Subcutaneous abdominal adipose tissue (tissue), 5 donors: ENCODE measurements around the gene OLFML1.

ENCODE experiments used
- H3K27ac ChIP-seq: one replicate; pipeline ENCODE4 v1.7.0; 2013; ENCODE audit warnings: low read depth, mild to moderate bottlenecking, inconsistent platforms, low read length, moderate library complexity
- H3K27me3 ChIP-seq, 5 donors: one replicate each; pipeline ENCODE4 v1.7.0; 2013; ENCODE audit warnings: low read length in 5 of 5, inconsistent platforms in 1 of 5; ENCODE audit not compliant: control insufficient read depth in 5 of 5, insufficient read depth in 4 of 5
- H3K36me3 ChIP-seq, 5 donors: one replicate each; pipeline ENCODE4 v1.7.0; 2013; ENCODE audit warnings: low read length in 5 of 5; ENCODE audit not compliant: control insufficient read depth in 5 of 5, insufficient read depth in 5 of 5
- H3K4me1 ChIP-seq, 5 donors: one replicate each; pipeline ENCODE4 v1.7.0; 2013; ENCODE audit warnings: low read length in 5 of 5, mild to moderate bottlenecking in 3 of 5, moderate library complexity in 1 of 5; ENCODE audit not compliant: control insufficient read depth in 5 of 5, insufficient read depth in 5 of 5
- H3K4me3 ChIP-seq, 5 donors: one replicate each; pipeline ENCODE4 v1.7.0; 2013; ENCODE audit warnings: low read length in 5 of 5, low read depth in 1 of 5
- H3K9ac ChIP-seq, 5 donors: one replicate each; pipeline ENCODE4 v1.7.0; 2013; ENCODE audit warnings: low read length in 5 of 5, mild to moderate bottlenecking in 4 of 5, moderate library complexity in 3 of 5
- H3K9me3 ChIP-seq, 5 donors: one replicate each; pipeline ENCODE4 v1.7.0; 2013; ENCODE audit warnings: low read length in 5 of 5; ENCODE audit not compliant: control insufficient read depth in 5 of 5
- donor health status: healthy.
- donor health status: healthy.
- donor health status: healthy.
- donor health status: healthy.
- donor health status: healthy.

OLFML1 gene

GRCh38 chr11:7490054-7490453, 4.7 kb downstream of the OLFML1 start:
- H3K4me3 ChIP-seq: no peak overlapping the region
- H3K9ac ChIP-seq: no peak overlapping the region
- H3K36me3 ChIP-seq: peaks cover 0 to 7% (median 0%) of the 10 kb centered on the region in 5 donors
- no peaks in the 10 kb centered on the region for H3K27me3 ChIP-seq
- H3K9me3 ChIP-seq: no peaks in the 10 kb centered on the region
- no peak overlapping the region for H3K27ac ChIP-seq
- H3K4me1 ChIP-seq: peaks cover 0 to 16% (median 9%) of the 10 kb centered on the region in 5 donors

- Histone ChIP-seq H3K36me3 (peaks cover 0 to 7% (median 0%) of the 10 kb centered on the region in 5 donors), H3K9ac (no peak overlapping the region), H3K27ac (no peak overlapping the region), H3K4me3 (no peak overlapping the region), H3K27me3 (no peaks in the 10 kb centered on the region), H3K9me3 (no peaks in the 10 kb centered on the region), H3K4me1 (peaks cover 0 to 16% (median 7%) of the 10 kb centered on the region in 5 donors)
Observed at GRCh38 chr11:7490535-7490934, 5.2 kb downstream of the OLFML1 start.

DNA sequence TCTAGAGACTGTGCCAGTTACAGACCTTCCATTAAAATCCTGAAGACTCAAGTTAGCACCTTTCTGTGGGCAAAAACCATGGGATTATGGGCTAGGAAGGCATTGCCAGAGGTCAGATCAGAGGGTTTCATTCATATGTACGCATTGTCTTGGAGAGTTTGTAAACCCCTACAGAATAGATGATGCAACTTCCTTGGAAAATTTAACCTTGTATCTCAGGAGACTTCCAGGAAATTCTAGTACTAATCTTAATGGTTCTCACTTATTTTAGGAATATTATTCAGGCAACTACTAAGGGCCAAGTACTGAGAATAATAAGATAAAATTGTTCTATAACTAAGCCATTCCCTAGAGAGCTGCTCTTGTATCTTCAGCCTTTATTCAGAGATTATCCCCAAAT, 6.9 kb downstream of the OLFML1 start:
- no peak overlapping the region for H3K27ac ChIP-seq
- H3K36me3 ChIP-seq: peaks cover 0 to 9% (median 2%) of the 10 kb centered on the region in 5 donors
- no peaks in the 10 kb centered on the region for H3K9me3 ChIP-seq
- no peak overlapping the region for H3K4me3 ChIP-seq
- peaks cover 0 to 17% (median 6%) of the 10 kb centered on the region in 5 donors for H3K4me1 ChIP-seq
- H3K27me3 ChIP-seq: no peaks in the 10 kb centered on the region
- H3K9ac ChIP-seq: no peak overlapping the region

GRCh38 chr11:7493670-7494069, 8.4 kb downstream of the OLFML1 start:
- no peaks in the 10 kb centered on the region for H3K27me3 ChIP-seq
- H3K36me3 ChIP-seq: peaks cover 0 to 6% (median 2%) of the 10 kb centered on the region in 5 donors
- no peak overlapping the region for H3K4me3 ChIP-seq
- no peaks in the 10 kb centered on the region for H3K9me3 ChIP-seq
- no peak overlapping the region for H3K27ac ChIP-seq
- H3K4me1 ChIP-seq: peaks cover 0 to 17% (median 9%) of the 10 kb centered on the region in 5 donors
- no peak overlapping the region for H3K9ac ChIP-seq

DNA sequence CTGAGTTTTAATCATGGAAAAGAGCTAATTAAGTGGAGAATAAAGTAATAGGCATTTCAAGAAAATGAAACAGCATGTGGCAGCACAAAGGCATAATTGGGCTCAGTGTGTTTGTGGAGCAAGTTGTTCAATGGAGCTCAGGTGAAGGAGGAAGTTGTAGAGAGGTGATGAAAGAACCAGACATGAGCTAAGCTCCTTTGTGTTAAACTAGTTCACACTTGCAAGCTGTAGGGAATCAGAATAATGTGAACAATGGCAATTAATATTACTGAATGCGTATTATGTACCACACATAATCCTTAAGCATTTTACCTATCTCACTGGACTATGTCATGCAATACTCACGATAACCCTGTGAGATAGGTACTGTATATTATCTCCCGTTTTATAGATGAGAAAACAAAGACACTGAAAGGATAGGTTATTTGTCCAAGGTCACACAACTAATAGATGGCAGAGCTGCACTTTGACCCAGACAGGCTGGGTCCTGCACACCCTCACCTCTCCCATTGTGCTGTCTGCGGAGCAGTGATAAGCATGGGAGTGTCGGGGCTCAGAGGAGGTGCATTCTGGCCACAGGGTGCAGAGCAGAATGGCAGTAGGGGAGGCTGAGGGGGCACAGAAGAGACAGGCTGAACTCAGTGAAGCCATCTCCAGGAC, 8.9 kb downstream of the OLFML1 start:
- H3K9ac ChIP-seq: no peak overlapping the region
- peaks cover 0 to 17% (median 9%) of the 10 kb centered on the region in 5 donors for H3K4me1 ChIP-seq
- H3K9me3 ChIP-seq: no peaks in the 10 kb centered on the region
- no peak overlapping the region for H3K4me3 ChIP-seq
- no peaks in the 10 kb centered on the region for H3K27me3 ChIP-seq
- H3K27ac ChIP-seq: no peak overlapping the region
- H3K36me3 ChIP-seq: peaks cover 0 to 6% (median 0%) of the 10 kb centered on the region in 5 donors

- Histone ChIP-seq H3K36me3 (peaks cover 0 to 6% (median 0%) of the 10 kb centered on the region in 5 donors), H3K9ac (no peak overlapping the region), H3K4me1 (peaks cover 0 to 17% (median 9%) of the 10 kb centered on the region in 5 donors), H3K27ac (no peak overlapping the region), H3K9me3 (no peaks in the 10 kb centered on the region), H3K4me3 (no peak overlapping the region), H3K27me3 (no peaks in the 10 kb centered on the region)
Observed at GRCh38 chr11:7495882-7496551, 10.7 kb downstream of the OLFML1 start.

- Histone ChIP-seq H3K4me3 (no peak overlapping the region), H3K9me3 (no peaks in the 10 kb centered on the region), H3K9ac (no peak overlapping the region), H3K36me3 (peaks cover 0 to 6% (median 0%) of the 10 kb centered on the region in 5 donors), H3K27ac (no peak overlapping the region), H3K4me1 (peaks cover 0 to 12% (median 5%) of the 10 kb centered on the region in 5 donors), H3K27me3 (no peaks in the 10 kb centered on the region)
Observed at GRCh38 chr11:7498193-7498592, 12.9 kb downstream of the OLFML1 start.

GRCh38 chr11:7499081-7499480, 13.8 kb downstream of the OLFML1 start:
- H3K27me3 ChIP-seq: no peaks in the 10 kb centered on the region
- no peak overlapping the region for H3K4me3 ChIP-seq
- no peak overlapping the region for H3K27ac ChIP-seq
- H3K9me3 ChIP-seq: no peaks in the 10 kb centered on the region
- peaks cover 0 to 6% (median 3%) of the 10 kb centered on the region in 5 donors for H3K36me3 ChIP-seq
- no peak overlapping the region for H3K9ac ChIP-seq
- peaks cover 0 to 12% (median 5%) of the 10 kb centered on the region in 5 donors for H3K4me1 ChIP-seq

GRCh38 chr11:7500251-7500650, 14.9 kb downstream of the OLFML1 start:
- no peaks in the 10 kb centered on the region for H3K9me3 ChIP-seq
- H3K27me3 ChIP-seq: no peaks in the 10 kb centered on the region
- H3K4me3 ChIP-seq: no peak overlapping the region
- no peak overlapping the region for H3K27ac ChIP-seq
- H3K36me3 ChIP-seq: peaks cover 2 to 13% (median 4%) of the 10 kb centered on the region in 5 donors
- H3K4me1 ChIP-seq: peaks cover 0 to 12% (median 5%) of the 10 kb centered on the region in 5 donors
- no peak overlapping the region for H3K9ac ChIP-seq

GRCh38 chr11:7501251-7501650, 15.9 kb downstream of the OLFML1 start:
- peaks cover 0 to 12% (median 0%) of the 10 kb centered on the region in 5 donors for H3K4me1 ChIP-seq
- H3K27me3 ChIP-seq: no peaks in the 10 kb centered on the region
- H3K36me3 ChIP-seq: peaks cover 0 to 12% (median 4%) of the 10 kb centered on the region in 5 donors
- H3K9me3 ChIP-seq: no peaks in the 10 kb centered on the region
- H3K4me3 ChIP-seq: no peak overlapping the region
- H3K9ac ChIP-seq: no peak overlapping the region
- H3K27ac ChIP-seq: no peak overlapping the region
